ENCODE measurements around the gene TMC2.

TMC2 gene

GRCh38 chr20:2528671-2529271, 7.6 kb upstream of the TMC2 start:
- Histone ChIP-seq H4K20me1 (ENCODE audit: low read depth, low read length) (no peaks in the 10 kb centered on the region), H3F3A (ENCODE audit: insufficient read depth) (no peaks in the 10 kb centered on the region), H3K9me2 (replicated peaks; ENCODE audit: insufficient read depth, low read length) (no peaks in the 10 kb centered on the region), H3K27ac (ENCODE audit: low read depth, low read length) (no peak overlapping the region), H3K79me2 (ENCODE audit: insufficient read depth, low read length) (no peaks in the 10 kb centered on the region), H2AFZ (ENCODE audit: low read depth, low read length, severe bottlenecking) (no peak overlapping the region), H3K9ac (ENCODE audit: low read length) (no peak overlapping the region), H3K27me3 (ENCODE audit: low read length) (no peaks in the 10 kb centered on the region), H3K4me2 (ENCODE audit: low read depth, low read length, poor library complexity, severe bottlenecking) (no peak overlapping the region), H3K36me3 (ENCODE audit: low read length) (no peaks in the 10 kb centered on the region), H3K9me3 (ENCODE audit: insufficient read depth, low read length) (no peaks in the 10 kb centered on the region), H3K4me3 (ENCODE audit: insufficient read depth, low read length, poor library complexity, severe bottlenecking) (no peak overlapping the region)
- no peak for TF ChIP-seq CTCF (IDR thresholded peaks at IDR 0.05; ENCODE audit: insufficient read depth, low read length, poor library complexity, severe bottlenecking)
- no peak for TF ChIP-seq EZH2phosphoT487 (conservative IDR thresholded peaks at IDR 0.05; ENCODE audit: low read length)

- Histone ChIP-seq H3F3A (ENCODE audit: insufficient read depth) (no peaks in the 10 kb centered on the region), H2AFZ (ENCODE audit: low read depth, low read length, severe bottlenecking) (no peak overlapping the region), H3K9ac (ENCODE audit: low read length) (no peak overlapping the region), H3K4me3 (ENCODE audit: insufficient read depth, low read length, poor library complexity, severe bottlenecking) (no peak overlapping the region), H3K9me3 (ENCODE audit: insufficient read depth, low read length) (no peaks in the 10 kb centered on the region), H3K27ac (ENCODE audit: low read depth, low read length) (no peak overlapping the region), H3K9me2 (replicated peaks; ENCODE audit: insufficient read depth, low read length) (no peaks in the 10 kb centered on the region), H4K20me1 (ENCODE audit: low read depth, low read length) (no peaks in the 10 kb centered on the region), H3K79me2 (ENCODE audit: insufficient read depth, low read length) (no peaks in the 10 kb centered on the region), H3K36me3 (ENCODE audit: low read length) (no peaks in the 10 kb centered on the region), H3K4me2 (ENCODE audit: low read depth, low read length, poor library complexity, severe bottlenecking) (no peak overlapping the region), H3K27me3 (ENCODE audit: low read length) (no peaks in the 10 kb centered on the region)
- TF ChIP-seq EZH2phosphoT487 (conservative IDR thresholded peaks at IDR 0.05; ENCODE audit: low read length) (no peak), CTCF (IDR thresholded peaks at IDR 0.05; ENCODE audit: insufficient read depth, low read length, poor library complexity, severe bottlenecking) (no peak)
Measured at GRCh38 chr20:2533118-2533517, 3.3 kb upstream of the TMC2 start.

GRCh38 chr20:2535711-2536559, 438 bp upstream of the TMC2 start:
- no peak overlapping the region for H3K4me3 ChIP-seq (ENCODE audit: insufficient read depth, low read length, poor library complexity, severe bottlenecking)
- H3K9ac ChIP-seq (ENCODE audit: low read length), result no peak overlapping the region
- no peaks in the 10 kb centered on the region for H3F3A ChIP-seq (ENCODE audit: insufficient read depth)
- TF ChIP-seq CTCF (IDR thresholded peaks at IDR 0.05; ENCODE audit: insufficient read depth, low read length, poor library complexity, severe bottlenecking) (no peak), EZH2phosphoT487 (conservative IDR thresholded peaks at IDR 0.05; ENCODE audit: low read length) (no peak)
- H3K4me2 ChIP-seq (ENCODE audit: low read depth, low read length, poor library complexity, severe bottlenecking), result no peak overlapping the region
- H3K79me2 ChIP-seq (ENCODE audit: insufficient read depth, low read length), result no peaks in the 10 kb centered on the region
- H3K9me3 ChIP-seq (ENCODE audit: insufficient read depth, low read length), result no peaks in the 10 kb centered on the region
- H3K9me2 ChIP-seq (replicated peaks; ENCODE audit: insufficient read depth, low read length), result no peaks in the 10 kb centered on the region
- no peak overlapping the region for H2AFZ ChIP-seq (ENCODE audit: low read depth, low read length, severe bottlenecking)
- H3K27ac ChIP-seq (ENCODE audit: low read depth, low read length), result no peak overlapping the region
- H3K36me3 ChIP-seq (ENCODE audit: low read length), result no peaks in the 10 kb centered on the region
- H4K20me1 ChIP-seq (ENCODE audit: low read depth, low read length), result no peaks in the 10 kb centered on the region
- H3K27me3 ChIP-seq (ENCODE audit: low read length), result no peaks in the 10 kb centered on the region
